Peyer's patch (tissue), 4 donors: ENCODE measurements around the gene SIPA1L3.

Source experiments
- POLR2A ChIP-seq, 2 donors: fragments of 450-650 bp; IDR thresholded peaks; one replicate each; pipeline ENCODE4 v1.5.1; 2017; ENCODE audit warnings: antibody characterized with exemption in 2 of 2, mild to moderate bottlenecking in 2 of 2, moderate library complexity in 2 of 2
- TF ChIP-seq, protein P1 (sequence below), 6 experiments: fragments of 450-650 bp in 4 of 6; fragments of 200-600 bp in 2 of 6; sonication (generic) in 1 of 6; IDR thresholded peaks; one replicate each; pipeline ENCODE4 v1.5.1; 2017 to 2019; ENCODE audit warnings: antibody characterized with exemption in 6 of 6, mild to moderate bottlenecking in 3 of 6, moderate library complexity in 1 of 6

DNA sequence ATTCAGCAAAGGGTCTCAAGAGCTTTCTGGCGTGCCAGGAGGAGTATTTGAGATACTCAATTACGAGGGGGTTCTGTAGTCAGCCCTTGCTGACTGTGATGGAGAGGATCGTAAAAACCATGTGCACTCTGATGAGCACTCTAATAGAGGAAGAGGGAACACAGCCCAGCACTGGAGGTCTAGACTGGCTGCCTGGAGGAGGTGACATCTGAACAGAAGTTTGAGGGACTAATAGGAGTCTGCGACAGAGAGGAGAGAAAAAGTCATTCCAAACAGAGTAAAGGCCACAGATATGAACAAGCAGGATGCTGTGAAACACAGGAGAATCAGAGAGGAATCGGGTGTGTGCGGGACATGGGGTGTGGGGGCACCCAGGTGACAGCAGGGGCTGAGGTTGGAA, 237.7 kb downstream of the SIPA1L3 start:
- TF ChIP-seq, protein P1, sequence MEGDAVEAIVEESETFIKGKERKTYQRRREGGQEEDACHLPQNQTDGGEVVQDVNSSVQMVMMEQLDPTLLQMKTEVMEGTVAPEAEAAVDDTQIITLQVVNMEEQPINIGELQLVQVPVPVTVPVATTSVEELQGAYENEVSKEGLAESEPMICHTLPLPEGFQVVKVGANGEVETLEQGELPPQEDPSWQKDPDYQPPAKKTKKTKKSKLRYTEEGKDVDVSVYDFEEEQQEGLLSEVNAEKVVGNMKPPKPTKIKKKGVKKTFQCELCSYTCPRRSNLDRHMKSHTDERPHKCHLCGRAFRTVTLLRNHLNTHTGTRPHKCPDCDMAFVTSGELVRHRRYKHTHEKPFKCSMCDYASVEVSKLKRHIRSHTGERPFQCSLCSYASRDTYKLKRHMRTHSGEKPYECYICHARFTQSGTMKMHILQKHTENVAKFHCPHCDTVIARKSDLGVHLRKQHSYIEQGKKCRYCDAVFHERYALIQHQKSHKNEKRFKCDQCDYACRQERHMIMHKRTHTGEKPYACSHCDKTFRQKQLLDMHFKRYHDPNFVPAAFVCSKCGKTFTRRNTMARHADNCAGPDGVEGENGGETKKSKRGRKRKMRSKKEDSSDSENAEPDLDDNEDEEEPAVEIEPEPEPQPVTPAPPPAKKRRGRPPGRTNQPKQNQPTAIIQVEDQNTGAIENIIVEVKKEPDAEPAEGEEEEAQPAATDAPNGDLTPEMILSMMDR (IDR thresholded peaks at IDR 0.05): no peak
- TF ChIP-seq POLR2A (IDR thresholded peaks at IDR 0.05): no peak
